GM18868 (cell line): ENCODE data around the gene OTOS.

Source experiments
- ATAC-seq: cut with Tn5 transposase; IDR thresholded peaks from one replicate; pipeline ENCODE4 v1.9.1; 2021; ENCODE audit warnings: mild to moderate bottlenecking, moderate library complexity; ENCODE audit not compliant: unreplicated experiment

Gene OTOS

DNA sequence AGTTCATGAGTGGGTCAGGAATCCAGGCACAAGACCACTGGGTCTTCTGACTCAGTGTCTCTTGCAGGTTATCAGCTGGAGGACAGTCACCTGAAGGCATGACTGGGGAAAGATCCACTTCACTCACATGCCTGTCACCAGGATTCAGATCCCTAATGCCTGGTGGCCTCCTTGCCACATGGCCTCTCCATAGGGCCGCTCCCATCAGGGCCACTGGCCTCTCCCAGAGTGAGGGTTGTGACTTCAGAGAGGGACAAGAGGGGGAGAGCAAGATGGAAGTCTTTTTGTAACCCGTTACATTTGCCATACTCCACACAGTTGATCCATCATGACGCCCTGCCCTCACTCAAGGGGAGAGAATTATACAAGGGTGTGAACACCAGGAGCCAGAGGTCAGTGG is 13.0 kb upstream of the OTOS start:
- no peak for ATAC-seq

DNA sequence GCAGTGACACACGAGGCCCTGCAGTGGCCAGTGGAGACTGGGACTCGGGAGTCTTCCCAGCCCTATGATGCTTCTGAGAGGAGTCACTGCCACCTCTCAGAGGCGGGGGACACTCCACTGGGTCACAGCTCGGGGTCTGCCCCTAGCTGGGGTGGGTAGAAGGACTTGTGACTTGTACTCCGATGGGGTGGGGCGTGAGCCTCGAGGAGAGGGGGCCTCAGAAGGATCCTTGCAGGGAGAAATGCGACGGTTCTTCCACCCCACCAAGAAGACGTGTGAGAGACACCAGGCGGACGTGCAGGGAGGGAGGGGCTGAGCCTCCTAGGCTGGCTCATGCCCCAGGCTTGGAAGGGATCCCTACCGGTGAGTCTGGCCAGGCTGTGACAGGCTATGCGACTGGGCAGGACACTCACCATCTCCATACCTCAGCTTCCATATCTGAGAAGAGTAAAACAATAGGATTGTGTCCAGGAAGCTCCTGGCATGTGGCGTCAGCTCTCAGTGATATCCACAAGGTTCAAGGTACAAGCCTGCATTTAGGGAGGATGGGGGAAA is 11.1 kb upstream of the OTOS start:
- ATAC-seq, result no peak

DNA sequence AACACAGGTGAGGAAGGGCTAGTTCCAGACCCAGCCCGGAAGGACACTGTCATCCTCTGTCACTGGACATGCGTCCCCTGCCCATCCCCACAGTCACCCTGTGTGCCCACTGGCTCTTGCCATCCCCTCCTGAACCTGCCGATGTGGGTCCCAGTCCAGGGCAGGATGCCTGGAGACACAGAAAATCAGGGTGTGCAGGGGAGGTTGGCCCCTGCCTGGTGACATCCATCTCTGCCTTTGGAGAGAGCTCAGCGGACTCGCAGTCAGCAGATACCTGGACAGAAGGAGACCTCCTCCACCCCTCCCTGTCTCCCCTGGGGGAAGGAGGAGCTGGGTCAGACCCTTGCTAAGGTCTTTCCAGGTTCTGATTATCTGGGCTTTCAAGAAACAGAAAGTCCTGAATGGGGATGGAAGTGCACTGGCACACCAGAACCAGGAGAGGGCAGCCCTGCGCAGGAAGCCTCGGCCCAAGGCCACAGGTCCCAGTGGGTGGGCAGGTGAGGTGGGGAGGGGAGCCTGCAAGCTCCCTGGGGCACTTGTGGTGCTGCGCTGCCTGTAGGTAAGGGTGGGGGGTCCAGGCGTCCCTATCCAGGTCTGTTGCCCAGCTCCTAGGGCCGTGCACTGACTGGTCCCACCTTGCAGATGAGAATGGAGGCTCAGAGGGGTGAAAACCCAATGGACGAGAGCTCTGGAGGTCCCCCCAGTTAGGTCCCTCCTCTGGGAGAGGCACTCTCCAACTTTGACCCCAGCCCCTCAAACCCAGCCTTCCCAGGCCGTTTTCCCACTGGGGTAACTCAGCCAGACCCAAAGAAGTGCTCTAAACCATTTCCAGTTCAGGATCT is 9.7 kb upstream of the OTOS start:
- ATAC-seq, result no peak

DNA sequence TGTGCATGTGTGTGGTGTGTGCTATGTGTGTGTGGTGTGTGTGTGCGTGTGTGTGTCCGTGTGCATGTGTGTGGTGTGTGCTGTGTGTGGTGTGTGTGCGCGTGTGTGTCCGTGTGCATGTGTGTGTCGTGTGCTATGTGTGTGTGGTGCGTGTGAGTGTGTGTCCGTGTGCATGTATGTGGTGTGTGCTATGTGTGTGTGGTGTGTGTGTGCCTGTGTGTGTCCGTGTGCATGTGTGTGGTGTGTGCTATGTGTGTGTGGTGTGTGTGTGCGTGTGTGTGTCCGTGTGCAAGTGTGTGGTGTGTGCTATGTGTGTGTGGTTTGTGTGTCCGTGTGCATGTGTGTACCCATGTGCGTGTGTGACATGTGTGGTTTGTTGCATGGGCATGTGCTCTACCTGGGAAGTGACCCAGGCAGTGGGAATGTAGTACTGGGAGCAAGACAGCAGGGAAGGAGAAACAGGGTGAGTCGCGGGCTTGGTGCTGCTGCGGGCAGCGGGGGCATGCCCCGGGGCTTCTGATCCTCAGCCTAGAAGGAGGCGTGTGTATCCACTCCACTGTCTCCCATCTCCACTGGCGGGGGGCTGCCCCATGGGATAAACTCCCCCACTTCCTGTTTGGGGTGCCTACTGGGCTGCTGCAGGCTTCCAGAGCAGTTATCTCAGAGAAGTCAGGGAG is 7.6 kb upstream of the OTOS start:
- no peak for ATAC-seq

DNA sequence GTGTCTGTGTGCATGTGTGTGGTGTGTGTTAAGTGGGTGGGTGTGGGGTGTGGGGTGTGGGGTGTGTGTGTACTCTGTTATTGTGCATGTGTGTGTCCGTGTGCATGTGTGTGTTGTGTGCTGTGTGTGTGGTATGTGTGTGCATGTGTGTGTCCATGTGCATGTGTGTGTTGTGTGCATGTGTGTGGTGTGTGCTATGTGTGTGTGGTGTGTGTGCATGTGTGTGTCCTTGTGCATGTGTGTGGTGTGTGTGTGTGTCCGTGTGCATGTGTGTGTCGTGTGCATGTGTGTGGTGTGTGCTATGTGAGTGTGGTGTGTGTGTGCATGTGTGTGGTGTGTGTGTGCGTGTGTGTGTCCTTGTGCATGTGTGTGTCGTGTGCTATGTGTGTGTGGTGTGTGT is 6.9 kb upstream of the OTOS start:
- ATAC-seq, result no peak

DNA sequence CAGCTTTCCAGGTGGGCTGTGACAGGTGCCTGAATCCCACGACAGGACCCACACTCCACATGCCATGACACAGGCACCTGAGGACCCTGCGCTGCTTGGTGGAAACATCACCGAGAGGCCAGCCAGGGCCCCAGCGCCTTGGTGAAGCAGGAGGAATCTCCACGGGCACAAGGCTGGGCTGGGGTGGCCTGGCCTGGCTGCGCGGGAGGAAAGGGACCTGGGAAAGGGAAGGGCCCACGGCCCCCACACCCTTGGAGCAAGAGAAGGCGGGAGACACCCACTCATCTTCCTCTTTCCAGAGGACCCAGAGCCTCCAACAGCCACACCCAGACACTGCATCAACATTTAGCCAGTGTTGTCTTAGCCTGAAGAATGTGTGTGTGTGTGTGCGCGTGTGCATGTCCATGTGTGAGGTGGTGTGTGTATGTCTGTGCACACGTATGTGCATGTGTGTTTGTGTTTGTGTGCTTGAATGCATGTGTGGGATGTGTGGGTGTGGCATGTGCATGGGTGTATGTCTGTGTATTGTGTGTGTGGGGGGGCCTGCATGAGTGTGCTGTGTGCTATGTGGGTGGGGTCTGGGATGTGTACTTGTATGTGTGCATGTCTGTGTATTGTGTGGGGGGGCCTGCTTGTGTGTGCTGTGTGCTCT is 6.3 kb upstream of the OTOS start:
- no peak for ATAC-seq

DNA sequence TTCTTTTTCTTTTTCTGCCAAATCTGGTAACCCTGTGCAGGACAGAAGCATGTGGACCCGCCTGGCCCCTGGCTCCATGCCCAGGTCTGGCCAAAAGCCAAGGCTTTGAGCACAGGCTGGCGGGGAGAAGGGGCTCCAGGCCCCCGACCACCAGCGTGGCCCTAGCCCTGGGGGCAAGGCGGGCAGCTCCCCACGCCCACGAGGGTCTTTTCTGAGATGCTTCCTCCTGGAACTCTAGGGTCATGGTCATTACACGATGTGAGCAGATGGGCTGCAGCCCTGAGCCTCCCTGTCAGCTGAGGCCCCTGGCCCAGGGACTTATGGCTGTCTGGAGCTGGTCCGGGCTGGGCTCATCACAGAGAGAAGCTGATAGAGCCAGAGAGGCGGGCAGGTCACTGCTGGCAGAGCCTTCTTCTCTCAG is 5.7 kb upstream of the OTOS start:
- no peak for ATAC-seq

DNA sequence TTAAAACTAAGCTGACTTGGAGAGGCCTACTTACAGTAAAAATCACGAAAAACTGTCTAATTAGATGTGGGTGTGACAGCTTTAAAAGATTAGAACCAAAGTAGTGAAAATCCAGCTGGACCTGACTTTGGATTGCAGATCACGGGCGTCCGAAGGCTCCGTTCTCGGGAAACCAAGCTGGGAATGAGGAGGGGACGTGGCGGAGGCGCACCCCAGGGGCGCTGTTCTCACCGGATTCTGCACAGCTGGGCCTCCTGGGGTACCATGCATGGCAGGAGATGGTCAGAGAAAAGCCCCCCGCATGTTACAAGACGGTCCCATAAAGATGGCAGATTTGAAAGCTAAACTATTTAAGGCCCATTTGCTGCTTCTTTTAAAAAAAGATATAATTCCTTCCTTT is 5.0 kb upstream of the OTOS start:
- no peak for ATAC-seq

DNA sequence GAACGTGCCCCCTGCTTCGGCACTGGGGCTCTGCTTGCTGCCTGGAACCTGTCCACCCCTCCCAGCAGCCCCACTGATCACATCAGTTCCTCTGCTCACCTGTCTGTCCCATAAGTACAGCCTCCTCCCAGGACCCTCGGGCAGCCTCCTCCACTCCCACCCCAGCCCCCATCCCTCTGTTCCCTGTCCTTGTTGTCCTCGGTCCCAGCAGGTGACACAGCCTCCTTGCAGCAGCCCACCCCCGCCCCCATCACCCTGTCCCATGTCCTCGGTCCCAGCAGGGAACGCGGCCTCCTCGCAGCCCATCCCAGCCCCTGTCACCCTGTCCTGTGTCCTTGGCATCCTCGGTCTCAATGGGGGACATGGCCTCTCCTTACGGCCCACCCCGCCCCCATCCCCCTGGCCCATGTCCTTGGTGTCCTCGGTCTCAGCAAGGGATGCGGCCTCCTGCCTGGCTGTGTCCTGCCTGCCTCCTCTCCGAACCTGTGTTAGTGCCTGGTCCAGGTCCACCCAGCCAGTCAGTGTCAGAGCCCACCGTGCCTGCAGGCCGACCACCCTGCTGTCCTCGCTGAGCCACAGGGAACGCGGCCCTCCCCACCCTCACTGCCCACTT is 4.3 kb upstream of the OTOS start:
- no peak for ATAC-seq

DNA sequence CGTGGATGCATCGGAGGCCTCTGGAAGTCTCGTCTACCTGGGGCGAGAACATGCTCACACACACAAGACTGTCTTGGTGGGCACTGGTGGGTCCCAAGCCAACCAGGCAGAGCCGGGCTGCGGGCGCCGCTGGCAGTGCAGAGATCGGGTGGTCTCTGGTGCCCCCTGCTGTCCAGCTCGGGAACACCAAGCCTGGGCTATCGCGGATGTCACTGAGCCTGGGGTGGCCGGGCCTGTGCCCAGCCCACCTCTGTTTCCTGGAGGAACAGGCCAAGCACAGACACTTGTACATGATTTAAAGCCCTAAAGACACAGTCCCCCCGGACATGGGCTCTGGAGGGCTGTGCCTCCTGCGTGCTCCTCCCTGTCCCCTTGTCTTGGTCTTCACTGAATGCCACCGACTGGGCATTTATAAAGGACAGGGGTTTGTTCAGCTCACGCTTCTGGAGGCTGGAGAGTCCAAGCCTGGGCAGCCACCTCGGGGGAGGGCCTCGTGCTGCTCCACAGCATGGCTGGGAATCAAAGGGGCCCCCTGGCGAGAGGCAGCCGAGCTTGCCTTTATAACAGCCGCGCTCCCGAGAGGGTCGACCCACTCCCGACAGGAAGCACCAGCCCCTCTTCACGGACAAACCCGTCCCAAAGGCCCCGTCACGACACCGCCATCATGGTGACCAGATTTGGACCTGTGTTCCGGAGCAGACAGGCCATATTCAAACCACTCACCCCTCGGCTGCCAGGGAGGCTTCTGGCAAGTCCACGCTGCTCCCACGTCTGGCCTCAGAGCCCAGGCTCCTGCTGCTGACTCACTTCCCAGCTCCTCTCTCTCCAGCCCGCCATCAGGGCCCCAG is 3.6 kb upstream of the OTOS start:
- no peak for ATAC-seq

DNA sequence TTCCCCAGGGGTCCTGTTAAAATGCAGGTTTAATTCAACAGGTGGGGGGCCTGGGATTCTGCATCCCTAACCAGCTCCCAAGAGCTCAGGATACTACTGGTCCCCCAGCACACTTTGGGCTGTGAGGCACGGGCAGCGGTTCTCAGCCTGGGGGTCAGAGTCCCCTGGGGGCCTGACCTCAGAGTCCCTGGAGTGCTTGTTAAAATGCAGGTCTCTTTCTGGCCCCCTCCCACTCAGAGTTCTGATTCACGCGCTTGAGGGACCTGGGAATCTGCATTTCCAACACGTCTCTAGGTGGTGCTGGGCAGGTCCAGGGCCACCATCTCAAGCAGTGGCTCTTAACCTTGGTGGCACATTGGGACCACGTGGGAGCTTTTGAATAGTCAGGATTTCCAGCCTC is 2.8 kb upstream of the OTOS start:
- ATAC-seq, result no peak

DNA sequence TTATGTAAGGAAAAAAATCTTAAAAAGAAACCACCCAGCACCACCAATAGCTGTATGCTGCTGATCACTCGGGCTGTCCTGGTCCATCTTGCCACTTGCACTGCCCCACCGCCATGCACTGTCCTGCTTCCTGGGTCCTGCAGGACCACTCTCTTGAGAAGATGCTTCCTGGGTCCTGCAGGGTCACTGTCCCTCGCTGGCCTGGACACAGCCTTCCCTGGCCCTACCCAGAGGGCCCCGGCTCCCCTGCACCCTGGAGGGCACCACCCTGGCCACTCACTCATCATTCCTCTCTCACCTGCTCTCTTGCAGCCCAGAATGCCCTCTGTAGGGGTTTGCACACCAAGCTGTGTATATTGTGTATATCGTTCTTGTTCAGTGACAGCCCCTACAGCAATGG is 2.4 kb upstream of the OTOS start:
- no peak for ATAC-seq

DNA sequence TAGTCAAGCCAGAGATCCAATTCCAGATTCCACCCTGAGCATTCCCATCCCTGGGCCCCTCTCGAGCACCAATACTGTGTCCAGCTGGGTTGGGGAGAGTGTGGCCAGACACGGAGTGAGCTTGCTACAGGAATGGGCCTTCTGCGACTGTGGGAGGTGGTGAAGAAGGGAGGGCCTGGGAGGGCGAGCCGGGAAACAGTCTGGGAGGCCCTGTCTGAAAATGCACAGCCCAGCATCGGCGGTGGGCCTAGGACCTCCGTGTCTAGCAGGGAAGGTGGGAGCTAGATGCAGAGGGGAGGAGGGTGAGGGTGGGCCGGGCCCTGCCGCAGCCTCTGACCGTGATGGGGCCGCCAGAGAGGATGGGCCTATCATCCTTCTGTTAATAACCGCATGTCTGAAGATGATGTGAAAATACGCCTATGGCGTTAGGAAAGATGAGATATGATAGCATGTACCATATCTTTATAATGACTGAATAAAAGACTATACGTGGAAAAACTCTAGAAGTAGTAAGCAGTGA is 1.9 kb upstream of the OTOS start:
- no peak for ATAC-seq

DNA sequence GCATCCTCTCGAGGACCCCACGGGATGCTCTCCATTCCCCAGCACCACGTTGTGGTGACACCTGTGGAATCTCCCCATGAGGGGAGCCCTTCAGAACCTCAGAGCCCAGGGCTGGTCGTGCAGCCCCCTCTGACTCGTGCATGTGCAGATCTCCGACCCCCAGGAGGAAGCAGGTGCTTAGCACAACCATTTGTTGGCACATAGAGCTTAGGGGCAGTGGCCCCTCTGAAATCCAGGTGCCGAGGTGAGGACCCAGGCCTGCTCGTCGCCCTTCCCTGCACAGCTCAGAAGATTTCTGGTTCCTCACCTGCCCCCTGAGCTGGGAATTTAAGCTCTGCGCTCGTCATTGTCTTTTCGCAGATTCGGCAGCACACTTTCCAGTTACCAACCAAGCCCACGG is 1.3 kb upstream of the OTOS start:
- no peak for ATAC-seq

DNA sequence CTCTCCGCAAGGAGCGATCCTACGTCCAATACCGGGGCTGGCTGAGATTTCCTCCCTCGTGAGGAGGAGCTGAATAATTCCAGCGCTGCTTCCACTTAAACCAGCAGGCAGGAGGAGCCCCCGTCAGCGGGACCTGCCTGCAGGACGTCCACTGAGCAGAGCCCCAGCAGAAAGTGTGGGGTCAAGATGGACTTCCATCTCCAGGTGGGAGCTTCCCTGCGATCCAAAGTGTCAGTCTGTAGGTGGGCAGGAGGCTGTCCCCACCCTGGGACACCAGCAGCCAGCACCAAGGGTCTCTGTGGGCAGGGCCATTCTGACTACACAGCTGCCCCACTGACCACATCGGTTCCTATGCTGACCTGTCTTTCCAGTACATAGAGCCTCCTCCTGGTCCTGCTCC is 462 bp upstream of the OTOS start:
- no peak for ATAC-seq

DNA sequence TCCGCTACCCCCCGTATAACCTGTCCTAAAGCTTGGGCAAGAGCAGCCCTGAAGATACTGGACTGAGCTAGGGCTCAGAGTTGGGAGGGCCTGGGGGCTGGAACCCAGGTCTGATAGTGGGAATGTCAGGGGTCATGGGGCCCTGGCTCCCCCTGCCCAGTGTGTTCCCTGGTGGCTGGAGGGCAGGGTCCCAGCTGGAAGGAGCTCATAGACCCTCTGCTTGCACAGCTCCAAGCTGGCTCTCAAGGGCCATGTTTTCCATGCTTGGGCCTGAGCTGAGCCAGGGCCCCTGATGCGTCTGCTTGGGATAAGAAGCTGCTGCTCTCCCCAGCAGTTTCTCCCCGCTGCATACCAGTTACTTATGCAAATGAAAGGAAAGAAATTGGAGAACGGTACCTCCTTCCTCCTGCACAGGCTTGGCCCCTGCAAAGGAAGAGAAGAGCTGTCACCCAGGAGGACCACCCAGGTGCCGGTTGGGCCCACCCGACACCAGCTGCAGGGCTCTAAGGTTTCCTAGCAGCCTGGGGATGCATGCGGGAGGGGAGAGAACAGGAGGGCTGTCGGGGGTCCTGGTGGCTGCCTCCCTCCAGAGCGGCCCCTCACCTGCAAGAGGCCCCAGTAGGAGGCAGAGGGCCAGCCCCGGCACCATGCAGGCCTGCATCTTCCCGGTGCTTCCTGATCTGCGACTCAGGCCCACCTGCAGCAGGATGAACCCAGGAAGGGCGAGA is 628 bp downstream of the OTOS start:
- no peak for ATAC-seq

DNA sequence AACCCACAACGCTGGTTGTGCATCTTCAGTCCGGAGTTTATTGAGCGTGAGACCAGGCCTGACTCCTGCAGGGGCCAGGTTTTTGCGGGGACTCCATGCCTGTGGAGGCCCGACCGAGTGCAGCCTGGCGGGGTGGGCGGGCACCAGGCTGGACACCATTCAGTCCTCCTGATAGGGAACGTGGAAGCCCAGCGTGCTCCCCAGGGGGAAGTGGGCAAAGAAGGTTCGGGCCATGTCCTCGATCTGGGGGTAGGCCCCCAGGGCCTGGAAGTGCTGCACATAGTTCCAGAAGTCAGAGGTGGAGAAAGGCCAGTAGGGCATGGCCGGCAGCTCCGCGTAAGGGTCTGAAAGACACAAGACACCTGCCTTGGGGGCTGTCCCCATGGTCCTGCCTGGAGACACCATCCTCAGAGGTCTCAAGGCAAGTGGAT is 1.4 kb downstream of the OTOS start:
- no peak for ATAC-seq

DNA sequence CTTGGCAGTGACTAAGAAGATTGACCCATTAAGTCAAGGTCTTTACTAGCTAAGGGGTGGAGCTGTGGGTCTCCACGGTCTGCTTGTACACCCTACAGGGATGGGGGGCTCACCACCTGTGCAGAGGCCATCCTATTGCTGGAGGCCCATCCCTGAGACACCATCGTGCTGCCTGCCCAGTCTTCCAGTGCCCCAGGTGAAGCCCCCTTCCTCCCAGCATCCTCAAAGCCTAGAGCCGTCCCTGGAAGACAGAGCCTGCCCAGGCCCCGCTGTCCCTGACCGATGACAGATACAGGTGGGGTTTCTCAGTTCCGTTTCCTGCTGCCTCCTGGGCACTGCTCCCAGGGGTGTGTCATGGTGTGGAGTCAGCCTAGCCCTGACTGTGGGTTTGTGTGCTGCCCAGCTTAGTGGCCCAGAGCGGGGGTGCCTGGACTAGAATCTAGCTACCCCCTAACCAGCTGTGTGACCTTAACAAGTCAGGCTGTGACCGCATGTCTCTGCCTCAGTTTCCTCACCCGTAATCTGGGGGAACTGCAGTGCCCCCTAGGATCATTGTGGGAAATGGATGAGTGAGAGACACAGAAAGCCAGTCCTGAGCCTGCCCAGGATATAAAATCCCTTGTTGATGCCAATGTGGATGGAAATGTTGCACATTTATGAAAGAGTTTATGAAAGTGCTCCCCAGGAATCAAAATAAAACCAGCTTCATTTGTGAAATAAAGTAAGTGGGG is 2.0 kb downstream of the OTOS start:
- no peak for ATAC-seq
